NCI-H2081 (cell line): Measurements from ENCODE around the gene OTUD7B.
"Not testable (repeated sequence)": the region's sequence is repeated elsewhere in the genome, so short reads cannot be mapped to it uniquely, and the experiment has no call there.

Experiments used
- DNase-seq, 2 experiments: peaks; one replicate each; lab custom pipeline; 2025; lab: John Stamatoyannopoulos, UW

Gene OTUD7B

GRCh38 chr1:149949911-149950310 lies 60.6 kb downstream of the OTUD7B start:
- no peak for DNase-seq

- no peak for DNase-seq
Measured at GRCh38 chr1:149945206-149945605, 65.3 kb downstream of the OTUD7B start.

- DNase-seq, result no peak
Measured at GRCh38 chr1:149942885-149943284, 67.6 kb downstream of the OTUD7B start.

- DNase-seq, result peak in 1 of 2 experiments; percentile 16
Measured at GRCh38 chr1:149942207-149942606, 68.3 kb downstream of the OTUD7B start.

- DNase-seq, result no peak
Measured at GRCh38 chr1:149940427-149940826, 70.1 kb downstream of the OTUD7B start.

GRCh38 chr1:149938668-149939003 lies 71.9 kb downstream of the OTUD7B start:
- not testable (repeated sequence) for DNase-seq

GRCh38 chr1:149937759-149938158 lies 72.8 kb downstream of the OTUD7B start:
- no peak for DNase-seq

- no peak for DNase-seq
Measured at GRCh38 chr1:149936992-149937705, 73.4 kb downstream of the OTUD7B start.

GRCh38 chr1:149936170-149936991 lies 74.1 kb downstream of the OTUD7B start, which contains the start of gene MTMR11:
Gene MTMR11 (minus strand): TSS chr1:149936879. CDS start chr1:149936647, 232 bp downstream.
- DNase-seq, result no peak

GRCh38 chr1:149934356-149934755 lies 76.2 kb downstream of the OTUD7B start:
- DNase-seq, result no peak

GRCh38 chr1:149933208-149933607 lies 77.3 kb downstream of the OTUD7B start:
- DNase-seq, result no peak

GRCh38 chr1:149932474-149932873 lies 78.1 kb downstream of the OTUD7B start:
- DNase-seq, result no peak

- DNase-seq, result no peak
Measured at GRCh38 chr1:149931212-149931790, 79.2 kb downstream of the OTUD7B start.

GRCh38 chr1:149929856-149930255 lies 80.7 kb downstream of the OTUD7B start:
- no peak for DNase-seq

GRCh38 chr1:149928401-149928724 lies 82.2 kb downstream of the OTUD7B start:
- DNase-seq, result no peak

GRCh38 chr1:149927563-149928400 lies 82.7 kb downstream of the OTUD7B start, which contains the start of gene SF3B4:
Gene SF3B4 (minus strand): TSS chr1:149927803. CDS start chr1:149927759, 44 bp downstream.
- peak; percentile 96 to 98 for DNase-seq

- no peak for DNase-seq
Measured at GRCh38 chr1:149927056-149927562, 83.4 kb downstream of the OTUD7B start.

- DNase-seq, result no peak
Measured at GRCh38 chr1:149926296-149926695, 84.2 kb downstream of the OTUD7B start.

- no peak for DNase-seq
Measured at GRCh38 chr1:149925751-149926150, 84.8 kb downstream of the OTUD7B start.

GRCh38 chr1:149925345-149925744 lies 85.2 kb downstream of the OTUD7B start:
- no peak for DNase-seq

- no peak for DNase-seq
Measured at GRCh38 chr1:149923626-149924025, 86.9 kb downstream of the OTUD7B start.
